H9 (cell line): ENCODE results near the gene AK8. TPM values are rescaled to one million over a fixed set of nuclear protein-coding genes. Genes with fewer than 3 reads are reported as not detected.

Source experiments
- DNase-seq: peaks from one replicate; pipeline ENCODE4 v3.0.0-alpha.2; 2017
- H2AFZ ChIP-seq: one replicate; pipeline ENCODE4 v1.6.1; 2013; ENCODE audit warnings: mild to moderate bottlenecking, low read length, control low read depth, moderate library complexity
- H2AK5ac ChIP-seq: 2 replicates; pipeline ENCODE4 v1.6.1; 2013; ENCODE audit warnings: low read length, control low read depth, mixed read lengths; ENCODE audit not compliant: insufficient read length
- H2BK120ac ChIP-seq: one replicate; pipeline ENCODE4 v1.6.1; 2013; ENCODE audit warnings: low read depth, mild to moderate bottlenecking, low read length, control low read depth, inconsistent platforms; ENCODE audit not compliant: poor library complexity, severe bottlenecking
- H2BK12ac ChIP-seq: 2 replicates; pipeline ENCODE4 v1.6.1; 2013; ENCODE audit warnings: low read length, control low read depth, mixed read lengths, low read depth; ENCODE audit not compliant: insufficient read length
- H2BK15ac ChIP-seq: 2 replicates; pipeline ENCODE4 v1.6.1; 2013; ENCODE audit warnings: low read depth, low read length, control low read depth
- H2BK20ac ChIP-seq: one replicate; pipeline ENCODE4 v1.6.1; 2013; ENCODE audit warnings: low read depth, mild to moderate bottlenecking, low read length, control low read depth, inconsistent platforms; ENCODE audit not compliant: poor library complexity, severe bottlenecking
- H2BK5ac ChIP-seq: 2 replicates; pipeline ENCODE4 v1.6.1; 2013; ENCODE audit warnings: low read length, control low read depth, mixed read lengths; ENCODE audit not compliant: insufficient read length
- H3K14ac ChIP-seq: 2 replicates; pipeline ENCODE4 v1.6.1; 2013; ENCODE audit warnings: low read length, control low read depth; ENCODE audit not compliant: insufficient read depth
- H3K18ac ChIP-seq: 2 replicates; pipeline ENCODE4 v1.6.1; 2013; ENCODE audit warnings: low read depth, mild to moderate bottlenecking, mixed read lengths, low read length, control low read depth; ENCODE audit not compliant: insufficient read length
- H3K23ac ChIP-seq: 2 replicates; pipeline ENCODE4 v1.6.1; 2013; ENCODE audit warnings: low read length, control low read depth, mixed read lengths, low read depth; ENCODE audit not compliant: insufficient read length
- H3K23me2 ChIP-seq: 2 replicates; pipeline ENCODE4 v1.6.1; 2013; ENCODE audit warnings: low read depth, mild to moderate bottlenecking, mixed read lengths, low read length, control low read depth; ENCODE audit not compliant: insufficient read length, poor library complexity, severe bottlenecking
- H3K27ac ChIP-seq: 2 replicates; pipeline ENCODE4 v1.5.1; 2013; ENCODE audit warnings: low read length, control low read depth, mixed read lengths, low read depth; ENCODE audit not compliant: insufficient read length
- H3K27me3 ChIP-seq: 2 replicates; pipeline ENCODE4 v1.6.1; 2013; ENCODE audit warnings: low read length, control low read depth, inconsistent platforms; ENCODE audit not compliant: insufficient read depth
- H3K4ac ChIP-seq: 2 replicates; pipeline ENCODE4 v1.6.1; 2013; ENCODE audit warnings: low read depth, mild to moderate bottlenecking, control low read depth, inconsistent platforms, low read length, moderate library complexity
- H3K4me1 ChIP-seq: 2 replicates; pipeline ENCODE4 v1.6.1; 2013; ENCODE audit warnings: low read length, control low read depth, inconsistent platforms; ENCODE audit not compliant: insufficient read depth
- H3K4me2 ChIP-seq: 2 replicates; pipeline ENCODE4 v1.6.1; 2013; ENCODE audit warnings: low read length, control low read depth, mixed read lengths; ENCODE audit not compliant: insufficient read length, insufficient read depth
- H3K56ac ChIP-seq: 2 replicates; pipeline ENCODE4 v1.6.1; 2013; ENCODE audit warnings: low read depth, mild to moderate bottlenecking, mixed read lengths, low read length, control low read depth; ENCODE audit not compliant: insufficient read length
- H3K79me1 ChIP-seq: 2 replicates; pipeline ENCODE4 v1.6.1; 2013; ENCODE audit warnings: low read depth, mild to moderate bottlenecking, moderate library complexity, low read length, control low read depth, inconsistent platforms; ENCODE audit not compliant: insufficient read depth, poor library complexity, severe bottlenecking
- H3K79me2 ChIP-seq: 2 replicates; pipeline ENCODE4 v1.6.1; 2013; ENCODE audit warnings: low read length, control low read depth, inconsistent platforms; ENCODE audit not compliant: insufficient read depth
- H3K9ac ChIP-seq: 2 replicates; pipeline ENCODE4 v1.6.1; 2013; ENCODE audit warnings: low read length, control low read depth, mixed read lengths; ENCODE audit not compliant: insufficient read length; ENCODE audit errors: extremely low read depth
- H3K9me3 ChIP-seq: one replicate; pipeline ENCODE4 v1.6.1; 2013; ENCODE audit warnings: low read depth, low read length, inconsistent platforms; ENCODE audit not compliant: control insufficient read depth
- H3T11ph ChIP-seq: one replicate; pipeline ENCODE4 v1.6.1; 2013; ENCODE audit warnings: mild to moderate bottlenecking, low read length, control low read depth, inconsistent platforms
- H4K20me1 ChIP-seq: one replicate; pipeline ENCODE4 v1.6.1; 2013; ENCODE audit not compliant: control insufficient read depth, insufficient read length, insufficient read depth
- H4K5ac ChIP-seq: 2 replicates; pipeline ENCODE4 v1.6.1; 2013; ENCODE audit warnings: low read depth, mild to moderate bottlenecking, mixed read lengths, low read length, control low read depth; ENCODE audit not compliant: insufficient read length
- H4K8ac ChIP-seq: replicated peaks from 2 replicates; pipeline ENCODE4 v1.6.1; 2013; ENCODE audit warnings: low read length, control low read depth, mixed read lengths, low read depth; ENCODE audit not compliant: insufficient read length
- H4K91ac ChIP-seq: 2 replicates; pipeline ENCODE4 v1.6.1; 2013; ENCODE audit warnings: low read depth, mild to moderate bottlenecking, moderate library complexity, mixed read lengths, low read length, control low read depth; ENCODE audit not compliant: insufficient read length
- H3K27ac Mint-ChIP-seq, 3 experiments: 2 replicates in 2 of 3; 3 replicates in 1 of 3; pipeline ENCODE4 v1.8.0; 2020 to 2021; ENCODE audit warnings: mixed read lengths in 3 of 3, mild to moderate bottlenecking in 1 of 3, moderate library complexity in 1 of 3
- H3K27me3 Mint-ChIP-seq: 2 replicates; pipeline ENCODE4 v1.8.0; 2021; ENCODE audit warnings: low read depth, mild to moderate bottlenecking, moderate library complexity, mixed read lengths
- H3K36me3 Mint-ChIP-seq, 3 experiments: 2 replicates in 2 of 3; 3 replicates in 1 of 3; pipeline ENCODE4 v1.8.0; 2020 to 2021; ENCODE audit warnings: low read depth in 3 of 3, mixed read lengths in 3 of 3; ENCODE audit not compliant: insufficient read depth in 1 of 3
- H3K4me1 Mint-ChIP-seq, 2 experiments: 2 replicates each; pipeline ENCODE4 v1.8.0; 2020; ENCODE audit warnings: mixed read lengths in 2 of 2
- H3K4me3 Mint-ChIP-seq, 2 experiments: 2 replicates in 1 of 2; 3 replicates in 1 of 2; pipeline ENCODE4 v1.8.0; 2020 to 2021; ENCODE audit warnings: mild to moderate bottlenecking in 2 of 2, mixed read lengths in 2 of 2, moderate library complexity in 1 of 2
- H3K9me3 Mint-ChIP-seq, 2 experiments: 2 replicates in 1 of 2; 3 replicates in 1 of 2; pipeline ENCODE4 v1.8.0; 2020; ENCODE audit warnings: mild to moderate bottlenecking in 2 of 2, mixed read lengths in 2 of 2, moderate library complexity in 1 of 2
- CTCF ChIP-seq: fragments of 200-600 bp; sonication (generic); conservative IDR thresholded peaks from 3 replicates; pipeline ENCODE4 v1.8.0; 2021; ENCODE audit warnings: antibody characterized with exemption, mild to moderate bottlenecking
- WGBS: extraction: QIAGEN DNeasy Blood & Tissue Kit; methylation state at CpG from one replicate; pipeline ENCODE4 v1.1.7; 2013; ENCODE audit warnings: missing lambda C conversion rate, low lambda C conversion rate, mixed read lengths; ENCODE audit not compliant: insufficient read length; ENCODE audit errors: extremely low coverage; 5-methylcytosine and 5-hydroxymethylcytosine counted together
- total RNA-seq: library from RNA; stranded (reverse); gene quantifications from 2 replicates; pipeline ENCODE4 v1.2.1, GENCODE V29; 2021

Gene AK8
- total RNA-seq, 1 experiment from 2014 or later = 0.44 TPM

- Histone ChIP-seq H2AFZ (no peak overlapping the region), H3K14ac (no peak overlapping the region), H3K18ac (no peak overlapping the region), H4K20me1 (no peaks in the 10 kb centered on the region), H2AK5ac (no peak overlapping the region), H3K79me2 (no peaks in the 10 kb centered on the region), H3K23ac (no peak overlapping the region), H3K4me2 (no peak overlapping the region), H2BK20ac (no peak overlapping the region), H4K5ac (no peak overlapping the region), H3K27me3 (no peaks in the 10 kb centered on the region), H3K4ac (no peak overlapping the region), H3K4me1 (no peaks in the 10 kb centered on the region), H4K91ac (no peak overlapping the region), H3K56ac (no peak overlapping the region), H3K79me1 (no peaks in the 10 kb centered on the region), H3K23me2 (peaks cover 4% of the 10 kb centered on the region), H2BK5ac (no peak overlapping the region), H3T11ph (no peak overlapping the region), H4K8ac (no peak overlapping the region), H2BK15ac (no peak overlapping the region), H3K9ac (no peak overlapping the region), H2BK12ac (no peak overlapping the region), H3K27ac (no peak overlapping the region), H2BK120ac (no peak overlapping the region), H3K9me3 (no peaks in the 10 kb centered on the region)
- H3K36me3 Mint-ChIP-seq = no peaks in the 10 kb centered on the region; a peak in 1 of 7 replicates
- no CpG with 5 or more reads among the region's 5 CpGs for WGBS
- no peak for TF ChIP-seq CTCF
- no peak overlapping the region for H3K27ac Mint-ChIP-seq
- H3K4me1 Mint-ChIP-seq = peaks cover 0 to 3% of the 10 kb centered on the region in 2 experiments; a peak in 1 of 4 replicates
- H3K9me3 Mint-ChIP-seq = no peaks in the 10 kb centered on the region
- peaks cover 49% of the 10 kb centered on the region for H3K27me3 Mint-ChIP-seq
- no peak for DNase-seq
- no peak overlapping the region for H3K4me3 Mint-ChIP-seq
Measured at GRCh38 chr9:132875159-132875558, 2.9 kb downstream of the AK8 start.
